Measurements from ENCODE around the gene SCGB1C1.

GRCh38 chr11:210122-210802 is 17.4 kb downstream of the SCGB1C1 start:
- TF ChIP-seq CTCF (IDR thresholded peaks at IDR 0.05; ENCODE audit: low read length) (no peak), EZH2 (optimal IDR thresholded peaks at IDR 0.05; ENCODE audit: low read depth, low read length) (no peak)

Measured in MM.1S (cell line).